HUES48 (cell line): ENCODE data around the gene ADGRL3.
"Not testable (repeated sequence)": the region's sequence is repeated elsewhere in the genome, so short reads cannot be mapped to it uniquely, and the experiment has no call there.

ENCODE experiments used
- H3K27ac ChIP-seq: one replicate; pipeline ENCODE4 v1.7.0; 2013; ENCODE audit warnings: low read depth, low read length, inconsistent platforms
- H3K27me3 ChIP-seq: 2 replicates; pipeline ENCODE4 v1.6.1; 2013; ENCODE audit warnings: mild to moderate bottlenecking, low read length; ENCODE audit not compliant: control insufficient read depth, insufficient read depth
- H3K36me3 ChIP-seq: 2 replicates; pipeline ENCODE4 v1.6.1; 2013; ENCODE audit warnings: low read length; ENCODE audit not compliant: control insufficient read depth, insufficient read depth
- H3K4me1 ChIP-seq: 2 replicates; pipeline ENCODE4 v1.6.1; 2013; ENCODE audit warnings: mild to moderate bottlenecking, low read length; ENCODE audit not compliant: control insufficient read depth, insufficient read depth
- H3K4me3 ChIP-seq: 2 replicates; pipeline ENCODE4 v1.5.1; 2013; ENCODE audit warnings: mild to moderate bottlenecking, low read depth, low read length
- H3K9ac ChIP-seq: 2 replicates; pipeline ENCODE4 v1.6.1; 2013; ENCODE audit warnings: mild to moderate bottlenecking, low read depth, low read length, moderate library complexity
- H3K9me3 ChIP-seq: 2 replicates; pipeline ENCODE4 v1.6.1; 2013; ENCODE audit warnings: low read length; ENCODE audit not compliant: control insufficient read depth, insufficient read depth

The ADGRL3 gene

DNA sequence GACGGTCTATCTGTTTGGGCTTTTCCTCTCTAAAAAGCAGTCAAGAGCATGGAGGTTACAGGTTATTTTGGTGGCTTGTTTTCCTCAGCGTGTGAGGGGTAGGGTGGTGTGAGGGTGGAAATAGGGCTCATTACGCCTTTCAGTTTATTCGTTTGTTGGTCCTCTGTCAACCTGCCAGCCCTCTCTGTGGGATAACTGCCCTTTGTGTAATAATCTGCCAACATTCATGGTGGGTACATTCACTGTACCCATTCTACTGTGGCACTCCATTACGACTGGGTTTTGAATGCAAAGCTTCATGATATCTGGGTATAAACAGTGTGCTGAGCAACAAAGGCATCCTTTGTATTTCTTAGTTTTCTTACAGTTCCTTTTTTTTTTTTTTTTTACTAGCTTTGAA, 136.4 kb downstream of the ADGRL3 start:
- Histone ChIP-seq H3K27me3 (no peaks in the 10 kb centered on the region), H3K9me3 (no peaks in the 10 kb centered on the region), H3K4me1 (peaks cover 30% of the 10 kb centered on the region), H3K4me3 (no peak overlapping the region), H3K36me3 (no peaks in the 10 kb centered on the region), H3K9ac (peak overlapping the region; percentile 31), H3K27ac (peak overlapping the region; percentile 76)

- peak overlapping the region; percentile 76 for H3K27ac ChIP-seq
- no peak overlapping the region for H3K4me3 ChIP-seq
- H3K36me3 ChIP-seq, result no peaks in the 10 kb centered on the region
- peaks cover 30% of the 10 kb centered on the region for H3K4me1 ChIP-seq
- peak overlapping the region; percentile 31; the same call in 1 of the 2 replicates for H3K9ac ChIP-seq
- no peaks in the 10 kb centered on the region for H3K9me3 ChIP-seq
- H3K27me3 ChIP-seq, result no peaks in the 10 kb centered on the region
Observed at GRCh38 chr4:61336916-61337315, 136.8 kb downstream of the ADGRL3 start.

DNA sequence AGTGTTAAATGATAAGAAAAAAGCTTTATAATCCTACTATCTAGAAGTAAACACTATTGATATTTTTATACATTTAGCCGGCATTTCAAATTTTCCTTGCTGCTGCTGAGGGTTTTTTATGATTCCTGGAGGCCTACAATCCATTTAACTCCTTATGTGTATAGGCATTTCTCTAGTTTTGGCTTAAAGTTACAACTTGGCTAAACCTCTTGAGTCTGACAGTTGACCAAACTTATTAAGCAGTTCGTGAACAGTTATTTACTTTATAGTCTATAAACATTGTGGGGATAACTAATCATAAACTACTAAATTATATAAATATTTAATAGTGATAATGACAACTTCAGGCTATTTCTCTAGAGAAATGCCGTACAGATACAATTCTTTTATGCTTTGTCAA, 141.9 kb downstream of the ADGRL3 start:
- no peak overlapping the region for H3K27ac ChIP-seq
- H3K9ac ChIP-seq, result no peak overlapping the region
- no peaks in the 10 kb centered on the region for H3K9me3 ChIP-seq
- H3K27me3 ChIP-seq, result no peaks in the 10 kb centered on the region
- peaks cover 17% of the 10 kb centered on the region for H3K4me1 ChIP-seq
- H3K36me3 ChIP-seq, result no peaks in the 10 kb centered on the region
- H3K4me3 ChIP-seq, result no peak overlapping the region

DNA sequence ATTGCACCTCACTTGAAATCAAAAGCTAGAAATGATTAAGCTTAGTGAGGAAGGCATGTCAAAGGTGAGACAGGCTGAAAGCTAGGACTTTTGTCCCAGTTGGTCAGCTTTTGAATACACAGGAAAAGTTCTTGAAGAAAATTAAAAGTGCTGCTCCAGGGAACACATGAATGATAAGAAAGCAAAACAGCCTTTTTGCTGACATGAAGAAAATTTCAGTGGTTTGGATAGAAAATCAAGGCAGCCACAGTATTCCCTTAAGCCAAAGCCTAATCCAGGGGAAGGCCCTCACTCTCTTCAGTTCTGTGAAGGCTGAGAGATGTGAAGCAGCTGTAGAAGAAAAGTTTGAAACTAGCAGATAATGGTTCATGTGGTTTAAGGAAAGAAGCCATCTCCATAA, 150.8 kb downstream of the ADGRL3 start:
- Histone ChIP-seq H3K36me3 (no peaks in the 10 kb centered on the region), H3K4me3 (no peak overlapping the region), H3K4me1 (no peaks in the 10 kb centered on the region), H3K9me3 (0 out of 2 replicates have a peak, but pooled peaks cover 3% of the 10 kb centered on the region), H3K9ac (no peak overlapping the region), H3K27ac (no peak overlapping the region), H3K27me3 (no peaks in the 10 kb centered on the region)

DNA sequence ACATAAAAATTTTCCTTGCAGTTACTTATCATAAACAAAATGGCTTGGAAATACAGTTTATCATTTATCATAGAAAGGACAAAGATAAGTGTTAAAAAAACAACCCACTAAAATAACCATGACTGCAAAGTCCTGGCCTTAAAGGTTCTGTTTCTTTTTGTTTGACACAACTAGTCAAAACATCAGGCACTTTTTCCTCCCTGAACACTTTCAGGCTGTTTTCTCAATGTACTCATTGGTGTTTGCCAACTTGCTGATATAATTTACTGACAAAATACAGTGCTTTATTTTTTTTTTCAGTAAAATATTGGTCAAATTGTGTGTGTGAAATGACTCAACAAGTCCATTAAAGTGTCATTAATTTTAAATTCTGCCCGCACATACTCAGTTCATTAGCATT, 156.6 kb downstream of the ADGRL3 start:
- Histone ChIP-seq H3K4me3 (no peak overlapping the region), H3K9me3 (no peaks in the 10 kb centered on the region), H3K9ac (no peak overlapping the region), H3K36me3 (no peaks in the 10 kb centered on the region), H3K4me1 (no peaks in the 10 kb centered on the region), H3K27me3 (no peaks in the 10 kb centered on the region), H3K27ac (no peak overlapping the region)

DNA sequence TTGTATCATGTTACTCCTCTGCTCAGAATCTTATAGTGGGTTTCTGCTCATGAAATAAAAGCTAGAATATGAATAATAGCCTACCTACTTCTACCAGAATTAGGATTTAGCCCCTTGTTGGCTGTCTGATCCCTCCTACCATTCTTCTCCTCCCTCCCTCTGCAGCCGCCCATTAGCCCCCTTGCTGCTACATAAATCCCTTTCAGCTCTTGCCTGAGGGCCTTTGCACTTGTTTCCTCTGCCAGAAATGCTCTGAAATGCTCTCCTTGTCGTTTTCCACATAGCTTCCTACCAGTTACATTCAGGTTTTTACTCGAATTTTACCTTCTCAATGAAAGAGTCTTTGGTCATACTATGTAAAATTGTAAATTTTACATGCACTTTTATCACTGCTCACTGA, 159.2 kb downstream of the ADGRL3 start:
- H3K27ac ChIP-seq, result no peak overlapping the region
- no peaks in the 10 kb centered on the region for H3K36me3 ChIP-seq
- no peaks in the 10 kb centered on the region for H3K9me3 ChIP-seq
- H3K27me3 ChIP-seq, result no peaks in the 10 kb centered on the region
- H3K4me1 ChIP-seq, result no peaks in the 10 kb centered on the region
- no peak overlapping the region for H3K4me3 ChIP-seq
- H3K9ac ChIP-seq, result no peak overlapping the region

- not testable (repeated sequence) for H3K4me3 ChIP-seq, H3K36me3 ChIP-seq, H3K9me3 ChIP-seq, H3K9ac ChIP-seq, H3K27me3 ChIP-seq, H3K27ac ChIP-seq
- peaks cover 32% of the 10 kb centered on the region for H3K4me1 ChIP-seq
Observed at GRCh38 chr4:61372817-61373216, 172.7 kb downstream of the ADGRL3 start.

DNA sequence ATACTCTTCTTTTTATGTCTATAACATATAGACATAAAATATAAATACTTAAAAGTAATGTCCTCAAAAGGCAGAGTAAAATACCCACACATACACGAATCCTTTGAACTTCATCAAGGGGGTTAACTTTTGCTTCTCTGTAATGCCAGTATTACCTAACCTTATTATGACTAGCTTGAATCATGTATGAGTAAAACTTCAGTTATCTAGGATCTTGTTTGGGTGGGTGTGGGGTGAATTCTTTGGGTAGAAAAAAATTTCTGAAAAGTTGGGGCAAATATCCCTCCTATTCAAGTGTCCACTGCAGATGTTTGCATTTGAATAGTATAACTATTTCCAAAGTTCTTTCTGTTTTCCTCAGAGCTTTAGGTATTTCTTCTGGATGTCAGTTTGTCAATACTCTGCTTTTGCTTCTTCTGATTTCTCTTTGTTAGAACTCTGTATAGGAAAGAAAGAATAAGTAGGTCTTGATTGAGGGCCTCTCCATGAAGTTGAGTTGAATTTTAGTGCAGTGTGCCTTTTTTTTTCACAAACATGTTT, 173.8 kb downstream of the ADGRL3 start:
- no peaks in the 10 kb centered on the region for H3K36me3 ChIP-seq
- H3K9ac ChIP-seq, result no peak overlapping the region
- H3K4me1 ChIP-seq, result peaks cover 32% of the 10 kb centered on the region
- peak overlapping the region; percentile 86 for H3K27ac ChIP-seq
- H3K9me3 ChIP-seq, result peaks cover 3% of the 10 kb centered on the region; the same call in 1 of the 2 replicates
- no peaks in the 10 kb centered on the region for H3K27me3 ChIP-seq
- peak overlapping the region; percentile 27; the same call in 1 of the 2 replicates for H3K4me3 ChIP-seq

DNA sequence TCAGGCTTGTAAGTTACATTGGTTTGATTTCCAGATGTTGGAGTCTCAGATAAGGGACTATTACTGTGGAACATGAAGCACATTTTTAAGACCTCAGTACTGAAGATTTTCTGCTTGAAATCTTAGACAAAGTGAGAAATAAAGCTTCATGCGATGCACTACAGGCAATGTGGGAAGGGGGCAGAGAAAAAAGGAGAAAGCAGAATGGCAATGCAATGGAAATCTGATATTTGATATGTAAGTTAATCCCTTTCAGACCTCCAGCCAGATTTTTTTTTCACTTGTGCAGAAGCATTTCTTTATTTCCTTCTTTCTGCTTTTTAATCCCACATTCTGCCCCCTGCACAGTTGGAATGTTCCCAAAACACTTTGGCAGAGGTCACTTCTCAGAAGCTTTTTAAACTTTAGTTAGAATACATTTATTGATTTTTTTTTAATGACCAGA, 174.3 kb downstream of the ADGRL3 start:
- H3K27ac ChIP-seq, result peak overlapping the region; percentile 86
- no peaks in the 10 kb centered on the region for H3K27me3 ChIP-seq

DNA sequence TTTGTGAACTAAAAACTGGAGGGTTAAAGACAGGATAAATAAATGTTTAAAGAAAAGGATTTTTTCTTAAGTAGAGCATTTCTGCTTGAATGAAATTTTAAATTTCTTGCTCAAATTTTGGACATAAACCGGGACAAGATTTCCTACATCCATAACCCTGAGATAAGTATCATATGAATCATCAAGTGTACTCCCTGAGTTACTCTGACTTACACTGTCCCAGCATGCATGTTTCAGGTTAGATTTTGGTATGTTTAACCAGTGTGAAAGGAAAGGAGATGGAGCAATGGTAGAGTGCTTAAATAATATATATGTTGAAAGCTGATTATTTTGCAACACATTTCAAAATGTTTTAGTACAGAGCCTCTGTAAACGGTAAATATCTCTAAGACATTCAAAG, 175.2 kb downstream of the ADGRL3 start:
- Histone ChIP-seq H3K9ac (no peak overlapping the region), H3K36me3 (no peaks in the 10 kb centered on the region), H3K4me3 (no peak overlapping the region), H3K9me3 (peaks cover 3% of the 10 kb centered on the region; the same call in 1 of the 2 replicates), H3K4me1 (peaks cover 32% of the 10 kb centered on the region), H3K27ac (peak overlapping the region; percentile 86), H3K27me3 (no peaks in the 10 kb centered on the region)

More for the DNA sequence above, 174.3 kb downstream of the ADGRL3 start:
- H3K36me3 ChIP-seq, result no peaks in the 10 kb centered on the region
- H3K4me3 ChIP-seq, result peak overlapping the region; percentile 27; the same call in 1 of the 2 replicates
- H3K9ac ChIP-seq, result no peak overlapping the region
- peaks cover 32% of the 10 kb centered on the region for H3K4me1 ChIP-seq
- H3K9me3 ChIP-seq, result peaks cover 3% of the 10 kb centered on the region; the same call in 1 of the 2 replicates

DNA sequence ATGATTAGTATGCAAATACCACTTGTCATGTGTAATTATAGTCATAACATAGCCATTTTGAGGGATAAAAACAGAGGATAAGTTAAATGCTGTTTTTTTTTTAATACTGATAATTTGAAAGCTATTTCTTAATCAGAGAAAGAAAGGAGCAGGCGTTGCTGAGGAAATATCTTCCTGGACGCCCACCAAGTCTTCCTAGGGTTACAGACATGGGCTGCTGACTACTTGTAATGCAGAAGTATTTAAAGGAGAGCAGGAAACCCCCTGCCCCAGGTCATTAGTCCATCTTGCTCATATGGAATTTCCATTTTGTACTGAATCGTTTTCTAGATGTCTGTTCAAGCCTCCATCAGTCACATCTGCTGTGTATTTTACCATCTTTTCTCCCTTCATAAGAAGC, 176.2 kb downstream of the ADGRL3 start:
- no peak overlapping the region for H3K9ac ChIP-seq
- H3K36me3 ChIP-seq, result no peaks in the 10 kb centered on the region
- peaks cover 42% of the 10 kb centered on the region for H3K4me1 ChIP-seq
- H3K4me3 ChIP-seq, result no peak overlapping the region
- no peak overlapping the region for H3K27ac ChIP-seq
- no peaks in the 10 kb centered on the region for H3K27me3 ChIP-seq
- peaks cover 3% of the 10 kb centered on the region; the same call in 1 of the 2 replicates for H3K9me3 ChIP-seq
